ENCODE results near the gene DIP2B.

GRCh38 chr12:50690925-50691324 lies 186.1 kb downstream of the DIP2B start:
- TF ChIP-seq POLR2A (IDR thresholded peaks at IDR 0.05) = no peak
- TF ChIP-seq CTCF (IDR thresholded peaks at IDR 0.05) = no peak

Data from ovary (tissue), 3 donors.